HCT116 (cell line): ENCODE results near the gene MCC. TPM values are rescaled to one million over a fixed set of nuclear protein-coding genes. Genes with fewer than 3 reads are reported as not detected.

Source experiments
- ATAC-seq: fragments of 200-7000 bp; cut with Tn5 transposase; 2 replicates; pipeline ENCODE4 v1.9.1; 2020; ENCODE audit warnings: mild to moderate bottlenecking, moderate library complexity
- BruUV-seq: library from RNA; stranded (reverse); fragments of 400-500 nt; replicated peaks from 2 replicates; lab custom pipeline; 2021; lab: Mats Ljungman, UMichigan
- CTCF ChIA-PET: fragments of 300-600 bp; sonication (Branson Sonifier 250); formaldehyde crosslinking; loops from one replicate; lab custom pipeline; 2021; ENCODE audit warnings: antibody characterized with exemption; lab: Charles Lee
- POLR2A ChIA-PET: fragments of 300-600, 350-600 bp; sonication (Branson Sonifier 250); formaldehyde crosslinking; loops from one replicate; lab custom pipeline; 2021; ENCODE audit warnings: antibody characterized with exemption; lab: Charles Lee
- RAD21 ChIA-PET, 2 experiments: fragments of 300-600 bp; sonication (Branson Sonifier 250); formaldehyde crosslinking; loops; one replicate each; lab custom pipeline; 2023; ENCODE audit warnings: low total read pairs in 2 of 2; ENCODE audit not compliant: uncharacterized antibody in 2 of 2, unreplicated experiment in 2 of 2, low non-redundant PET in 1 of 2; lab: Charles Lee
- DNase-seq: peaks from one replicate; pipeline ENCODE4 v3.0.0-alpha.2; 2010; ENCODE audit warnings: low read depth, low spot score
- H2AFZ ChIP-seq: fragments of 200-600 bp; shearing (Covaris generic), sonication (generic); 2 replicates; pipeline ENCODE4 v1.6.1; 2017; ENCODE audit warnings: low read depth, mixed run types, mixed read lengths, antibody characterized with exemption, low read length; ENCODE audit not compliant: poor library complexity, severe bottlenecking
- H3K27ac ChIP-seq: 2 replicates; pipeline ENCODE4 v1.5.1; 2012; ENCODE audit warnings: low read depth, low read length
- H3K27me3 ChIP-seq: fragments of 200-600 bp; sonication (generic); 2 replicates; pipeline ENCODE4 v1.6.1; 2016; ENCODE audit warnings: mixed run types, low read length, mixed read lengths; ENCODE audit not compliant: insufficient read depth
- H3K36me3 ChIP-seq, 2 experiments: fragments of 200-500 bp in 1 of 2; fragments of 200-600 bp in 1 of 2; sonication (Bioruptor generic) in 1 of 2; sonication (generic) in 1 of 2; 2 replicates each; pipeline versions ENCODE4 v1.5.1 to v1.6.1; 2014 to 2016; ENCODE audit warnings: low read length in 2 of 2, inconsistent platforms in 1 of 2, mixed read lengths in 1 of 2, mixed run types in 1 of 2; ENCODE audit not compliant: insufficient read depth in 2 of 2, control insufficient read depth in 1 of 2
- H3K4me1 ChIP-seq, 2 experiments: fragments of 200-600 bp in 1 of 2; sonication (generic) in 1 of 2; 2 replicates each; pipeline versions ENCODE4 v1.5.1 to v1.6.1; 2012 to 2017; ENCODE audit warnings: low read length in 2 of 2, inconsistent platforms in 1 of 2, mild to moderate bottlenecking in 1 of 2, mixed read lengths in 1 of 2, mixed run types in 1 of 2, moderate library complexity in 1 of 2; ENCODE audit not compliant: insufficient read depth in 2 of 2, control insufficient read depth in 1 of 2
- H3K4me2 ChIP-seq: fragments of 200-600 bp; sonication (generic); 2 replicates; pipeline ENCODE4 v1.6.1; 2017; ENCODE audit warnings: mixed run types, low read length, mixed read lengths
- H3K4me3 ChIP-seq, 2 experiments: fragments of 200-600 bp in 1 of 2; sonication (generic) in 1 of 2; replicated peaks in 1 of 2; 2 replicates each; pipeline ENCODE4 v1.5.1; 2011 to 2016; ENCODE audit warnings: low read length in 2 of 2, control low read depth in 1 of 2, low read depth in 1 of 2, mild to moderate bottlenecking in 1 of 2, mixed read lengths in 1 of 2, mixed run types in 1 of 2
- H3K79me2 ChIP-seq: fragments of 200-600 bp; sonication (generic); 2 replicates; pipeline ENCODE4 v1.6.1; 2017; ENCODE audit warnings: mild to moderate bottlenecking, mixed run types, low read length, moderate library complexity, mixed read lengths; ENCODE audit not compliant: insufficient read depth
- H3K9ac ChIP-seq: fragments of 200-600 bp; sonication (generic); 2 replicates; pipeline ENCODE4 v1.6.1; 2016; ENCODE audit warnings: low read length, mixed read lengths
- H3K9me2 ChIP-seq: fragments of 200-600 bp; sonication (generic), shearing (Covaris generic); 2 replicates; pipeline ENCODE4 v1.6.1; 2017; ENCODE audit warnings: mixed run types, mild to moderate bottlenecking, moderate library complexity; ENCODE audit not compliant: insufficient read depth
- H3K9me3 ChIP-seq, 2 experiments: fragments of 200-500 bp in 1 of 2; fragments of 200-600 bp in 1 of 2; sonication (Bioruptor generic) in 1 of 2; sonication (generic) in 1 of 2; 2 replicates each; pipeline ENCODE4 v1.6.1; 2014 to 2017; ENCODE audit warnings: low read length in 2 of 2, mixed read lengths in 2 of 2, inconsistent platforms in 1 of 2, low read depth in 1 of 2, mild to moderate bottlenecking in 1 of 2, mixed run types in 1 of 2, moderate library complexity in 1 of 2; ENCODE audit not compliant: control insufficient read depth in 1 of 2, insufficient read depth in 1 of 2
- H4K20me1 ChIP-seq: fragments of 200-600 bp; sonication (generic), shearing (Covaris generic); 2 replicates; pipeline ENCODE4 v1.6.1; 2017; ENCODE audit warnings: mixed run types, mild to moderate bottlenecking, moderate library complexity; ENCODE audit not compliant: insufficient read depth
- EGR1 ChIP-seq: IDR thresholded peaks from 2 replicates; pipeline ENCODE4 v1.6.1; 2012; ENCODE audit warnings: low read depth
- ELF1 ChIP-seq: IDR thresholded peaks from 2 replicates; pipeline ENCODE4 v1.6.1; 2012; ENCODE audit warnings: low read depth, borderline replicate concordance
- EZH2phosphoT487 ChIP-seq: fragments of 200-600 bp; IDR thresholded peaks from 2 replicates; pipeline ENCODE4 v1.6.1; 2018; ENCODE audit warnings: antibody characterized with exemption, borderline replicate concordance
- JUND ChIP-seq: IDR thresholded peaks from 2 replicates; pipeline ENCODE4 v1.6.1; 2012
- MAX ChIP-seq: IDR thresholded peaks from 2 replicates; pipeline ENCODE4 v1.6.1; 2012
- POLR2AphosphoS5 ChIP-seq: IDR thresholded peaks from 2 replicates; pipeline ENCODE4 v1.6.1; 2011; ENCODE audit warnings: mild to moderate bottlenecking, low read depth, low read length, moderate library complexity
- RAD21 ChIP-seq: IDR thresholded peaks from 2 replicates; pipeline ENCODE4 v1.6.1; 2012; ENCODE audit warnings: low read depth, mild to moderate bottlenecking
- REST ChIP-seq: IDR thresholded peaks from 2 replicates; pipeline ENCODE4 v1.6.1; 2012; ENCODE audit warnings: low read depth
- SP1 ChIP-seq: IDR thresholded peaks from 2 replicates; pipeline ENCODE4 v1.6.1; 2012; ENCODE audit warnings: low read depth
- TCF7L2 ChIP-seq: IDR thresholded peaks from 2 replicates; pipeline ENCODE4 v1.7.0; 2011; ENCODE audit warnings: borderline replicate concordance, inconsistent platforms; ENCODE audit not compliant: insufficient read depth, insufficient read length; ENCODE audit errors: extremely low read depth
- YY1 ChIP-seq: IDR thresholded peaks from 2 replicates; pipeline ENCODE4 v1.6.1; 2011; ENCODE audit warnings: low read length, low read depth, moderate library complexity, mild to moderate bottlenecking; ENCODE audit not compliant: insufficient replicate concordance; ENCODE audit errors: extremely low read depth
- ZBTB33 ChIP-seq: IDR thresholded peaks from 2 replicates; pipeline ENCODE4 v1.6.1; 2011; ENCODE audit warnings: mild to moderate bottlenecking, low read length, moderate library complexity; ENCODE audit not compliant: insufficient replicate concordance; ENCODE audit errors: extremely low read depth
- ZNF274 ChIP-seq: fragments of 200-500 bp; sonication (Bioruptor generic); IDR thresholded peaks from 2 replicates; pipeline ENCODE4 v1.6.1; 2014; ENCODE audit warnings: mild to moderate bottlenecking, low read depth, low read length, inconsistent platforms
- intact Hi-C: fragments of 100-400 bp; cut with micrococcal nuclease; formaldehyde crosslinking; loops from 2 replicates; pipeline ENCODE4 v1.10.0; 2022
- total RNA-seq: library from RNA; stranded (reverse); gene quantifications from one replicate; pipeline ENCODE4 v1.2.1, GENCODE V29; 2021; ENCODE audit not compliant: unreplicated experiment
- TF ChIP-seq, protein P1 (sequence below), 3 experiments: fragments of 200-600 bp in 1 of 3; sonication (generic) in 1 of 3; IDR thresholded peaks in 2 of 3; conservative IDR thresholded peaks in 1 of 3; 2 replicates each; pipeline ENCODE4 v1.5.1; 2012 to 2017; ENCODE audit warnings: low read depth in 2 of 3, low read length in 2 of 3, antibody characterized with exemption in 1 of 3, borderline replicate concordance in 1 of 3, control low read depth in 1 of 3, mild to moderate bottlenecking in 1 of 3, mixed read lengths in 1 of 3, mixed run types in 1 of 3, moderate library complexity in 1 of 3; ENCODE audit not compliant: insufficient read depth in 1 of 3
- TF ChIP-seq, protein P2 (sequence below): IDR thresholded peaks from 2 replicates; pipeline ENCODE4 v1.6.1; 2012

Gene MCC
- total RNA-seq, 1 experiment from 2014 or later = 20.1 TPM

DNA sequence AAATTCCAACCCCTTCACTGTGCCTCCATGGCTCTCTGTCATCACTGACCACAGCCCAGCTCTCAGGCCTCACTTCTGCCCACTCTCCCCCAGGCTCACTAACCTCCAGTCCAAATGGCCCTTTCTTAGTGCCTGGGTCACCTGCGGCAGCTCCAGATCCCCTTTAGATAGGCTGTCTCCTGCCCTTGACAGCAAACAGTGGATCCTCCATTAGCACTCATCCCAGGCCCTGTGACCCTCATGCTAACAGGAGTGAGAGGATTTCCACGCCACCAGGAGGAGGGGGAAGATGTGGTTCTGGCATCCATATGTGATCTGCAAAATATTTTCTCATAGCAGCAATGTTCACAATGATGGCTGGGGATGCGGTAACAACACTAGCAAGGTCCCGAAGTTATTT is 372.3 kb downstream of the MCC start:
- no TSS peak for BruUV-seq
- H4K20me1 ChIP-seq = no peaks in the 10 kb centered on the region
- H3K4me1 ChIP-seq = no peaks in the 10 kb centered on the region
- no peak overlapping the region for H2AFZ ChIP-seq
- no peaks in the 10 kb centered on the region for H3K9me2 ChIP-seq
- no peak overlapping the region for H3K4me3 ChIP-seq
- DNase-seq = no peak
- H3K9me3 ChIP-seq = no peaks in the 10 kb centered on the region
- TF ChIP-seq TCF7L2 (no peak), MAX (no peak), EGR1 (no peak), POLR2AphosphoS5 (no peak), ELF1 (no peak), ZNF274 (no peak), ZBTB33 (no peak), REST (no peak), EZH2phosphoT487 (no peak), SP1 (no peak), YY1 (no peak), RAD21 (no peak), JUND (no peak)
- TF ChIP-seq, protein P1, sequence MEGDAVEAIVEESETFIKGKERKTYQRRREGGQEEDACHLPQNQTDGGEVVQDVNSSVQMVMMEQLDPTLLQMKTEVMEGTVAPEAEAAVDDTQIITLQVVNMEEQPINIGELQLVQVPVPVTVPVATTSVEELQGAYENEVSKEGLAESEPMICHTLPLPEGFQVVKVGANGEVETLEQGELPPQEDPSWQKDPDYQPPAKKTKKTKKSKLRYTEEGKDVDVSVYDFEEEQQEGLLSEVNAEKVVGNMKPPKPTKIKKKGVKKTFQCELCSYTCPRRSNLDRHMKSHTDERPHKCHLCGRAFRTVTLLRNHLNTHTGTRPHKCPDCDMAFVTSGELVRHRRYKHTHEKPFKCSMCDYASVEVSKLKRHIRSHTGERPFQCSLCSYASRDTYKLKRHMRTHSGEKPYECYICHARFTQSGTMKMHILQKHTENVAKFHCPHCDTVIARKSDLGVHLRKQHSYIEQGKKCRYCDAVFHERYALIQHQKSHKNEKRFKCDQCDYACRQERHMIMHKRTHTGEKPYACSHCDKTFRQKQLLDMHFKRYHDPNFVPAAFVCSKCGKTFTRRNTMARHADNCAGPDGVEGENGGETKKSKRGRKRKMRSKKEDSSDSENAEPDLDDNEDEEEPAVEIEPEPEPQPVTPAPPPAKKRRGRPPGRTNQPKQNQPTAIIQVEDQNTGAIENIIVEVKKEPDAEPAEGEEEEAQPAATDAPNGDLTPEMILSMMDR (IDR thresholded peaks at IDR 0.05 in 2 of 3, conservative IDR thresholded peaks at IDR 0.05 in 1 of 3; ENCODE audit: borderline replicate concordance in 1 of 3, insufficient read depth in 1 of 3, low read depth in 2 of 3, low read length in 2 of 3) = no peak
- TF ChIP-seq, protein P2, sequence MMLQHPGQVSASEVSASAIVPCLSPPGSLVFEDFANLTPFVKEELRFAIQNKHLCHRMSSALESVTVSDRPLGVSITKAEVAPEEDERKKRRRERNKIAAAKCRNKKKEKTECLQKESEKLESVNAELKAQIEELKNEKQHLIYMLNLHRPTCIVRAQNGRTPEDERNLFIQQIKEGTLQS = no peak
- no peak for ATAC-seq
- H3K27me3 ChIP-seq = no peaks in the 10 kb centered on the region
- no peaks in the 10 kb centered on the region for H3K36me3 ChIP-seq
- no peak overlapping the region for H3K27ac ChIP-seq
- ChIA-PET POLR2A (no interaction called here), CTCF (no interaction called here), RAD21 (no interaction called here)
- no peak overlapping the region for H3K4me2 ChIP-seq
- intact Hi-C loops = no loop called here
- H3K79me2 ChIP-seq = no peaks in the 10 kb centered on the region
- no peak overlapping the region for H3K9ac ChIP-seq
